Uterus (tissue), 2 donors: ENCODE measurements around the gene PLCG2.

Experiments used
- POLR2A ChIP-seq, 2 donors: fragments of 450-650 bp; IDR thresholded peaks; one replicate each; pipeline ENCODE4 v1.6.1; 2016; ENCODE audit warnings: antibody characterized with exemption in 2 of 2, mild to moderate bottlenecking in 1 of 2, moderate library complexity in 1 of 2
- TF ChIP-seq, protein P1 (sequence below), 4 experiments: fragments of 200-600 bp in 2 of 4; fragments of 450-650 bp in 2 of 4; sonication (generic) in 2 of 4; IDR thresholded peaks; one replicate each; pipeline ENCODE4 v1.5.1; 2016 to 2019; ENCODE audit warnings: antibody characterized with exemption in 4 of 4, mild to moderate bottlenecking in 2 of 4, moderate library complexity in 1 of 4

DNA sequence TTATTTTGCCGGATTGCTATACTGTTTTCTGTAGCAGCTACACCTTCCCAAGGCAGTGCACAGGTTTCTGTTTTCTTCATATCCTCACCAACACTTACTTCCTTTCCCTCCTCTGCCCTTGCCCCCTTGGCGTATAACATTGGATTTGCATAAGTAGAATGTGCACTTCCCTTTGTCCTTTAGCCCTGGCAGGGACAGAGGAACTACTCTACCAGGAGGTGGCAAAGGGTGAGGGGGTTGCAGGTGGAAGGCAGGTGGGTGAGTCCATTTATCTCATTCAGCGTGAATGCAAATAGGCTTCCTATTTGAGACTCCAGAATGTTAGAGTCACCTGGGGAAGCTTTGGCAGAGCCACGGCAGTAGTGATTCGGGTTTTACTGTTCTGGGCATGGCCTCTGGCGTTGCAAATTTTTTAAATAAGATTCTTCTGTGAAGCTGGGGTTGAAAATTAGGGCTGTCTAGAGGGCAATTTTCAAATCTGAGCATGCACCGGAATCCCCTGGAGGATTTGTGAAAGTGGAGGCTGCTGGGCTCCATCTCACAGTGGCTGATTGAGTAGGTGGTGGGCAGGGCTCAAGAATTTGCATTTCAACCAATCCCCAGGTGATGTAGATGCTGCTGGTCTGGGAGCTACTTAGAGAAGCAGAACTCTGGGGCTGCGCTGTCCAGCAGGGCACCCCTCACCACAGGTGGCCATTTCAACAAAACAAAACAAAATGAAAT, 84.7 kb downstream of the PLCG2 start:
- no peak for TF ChIP-seq POLR2A (IDR thresholded peaks at IDR 0.05)
- TF ChIP-seq, protein P1, sequence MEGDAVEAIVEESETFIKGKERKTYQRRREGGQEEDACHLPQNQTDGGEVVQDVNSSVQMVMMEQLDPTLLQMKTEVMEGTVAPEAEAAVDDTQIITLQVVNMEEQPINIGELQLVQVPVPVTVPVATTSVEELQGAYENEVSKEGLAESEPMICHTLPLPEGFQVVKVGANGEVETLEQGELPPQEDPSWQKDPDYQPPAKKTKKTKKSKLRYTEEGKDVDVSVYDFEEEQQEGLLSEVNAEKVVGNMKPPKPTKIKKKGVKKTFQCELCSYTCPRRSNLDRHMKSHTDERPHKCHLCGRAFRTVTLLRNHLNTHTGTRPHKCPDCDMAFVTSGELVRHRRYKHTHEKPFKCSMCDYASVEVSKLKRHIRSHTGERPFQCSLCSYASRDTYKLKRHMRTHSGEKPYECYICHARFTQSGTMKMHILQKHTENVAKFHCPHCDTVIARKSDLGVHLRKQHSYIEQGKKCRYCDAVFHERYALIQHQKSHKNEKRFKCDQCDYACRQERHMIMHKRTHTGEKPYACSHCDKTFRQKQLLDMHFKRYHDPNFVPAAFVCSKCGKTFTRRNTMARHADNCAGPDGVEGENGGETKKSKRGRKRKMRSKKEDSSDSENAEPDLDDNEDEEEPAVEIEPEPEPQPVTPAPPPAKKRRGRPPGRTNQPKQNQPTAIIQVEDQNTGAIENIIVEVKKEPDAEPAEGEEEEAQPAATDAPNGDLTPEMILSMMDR (IDR thresholded peaks at IDR 0.05) = no peak
